ENCODE data around the gene BTBD10. TPM values are rescaled to one million over a fixed set of nuclear protein-coding genes. Genes with fewer than 3 reads are reported as not detected.

The BTBD10 gene
- total RNA-seq, 1 experiment from 2014 or later, result 29.6 TPM

DNA sequence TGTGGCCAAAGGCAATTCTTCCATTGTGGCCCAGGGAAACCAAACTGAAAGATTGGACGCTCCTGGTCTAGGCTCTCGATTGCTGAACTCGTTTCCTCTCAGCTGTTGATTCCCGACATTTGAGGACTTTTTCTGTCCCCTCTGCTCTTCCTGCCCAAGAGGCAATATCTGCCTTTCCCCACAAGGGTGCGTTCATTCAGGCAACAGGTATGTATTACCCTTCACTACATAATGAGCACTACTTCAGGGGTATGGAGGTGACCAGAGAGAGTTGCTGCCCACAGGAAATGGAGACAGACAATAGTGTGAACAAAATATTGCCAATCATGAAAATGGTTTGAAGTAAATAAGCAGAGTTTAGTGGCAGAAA is 24.6 kb upstream of the BTBD10 start:
- no peak overlapping the region for H3K27ac ChIP-seq (ENCODE audit: low read length)
- in situ Hi-C loops (cut with HindIII; ENCODE audit: low pct_unique_long_range_greater_than_20kb, low sequenced_read_pairs), result no loop called here
- no TSS peak for BruUV-seq (replicated peaks)
- no peaks in the 10 kb centered on the region for H3K36me3 ChIP-seq (ENCODE audit: control insufficient read depth, insufficient read depth, low read length)
- peak overlapping the region; percentile 27 to 61 for H3K4me3 ChIP-seq (ENCODE audit: low read depth in 2 of 2, low read length in 2 of 2)
- H3K9me3 ChIP-seq (ENCODE audit: control insufficient read depth, insufficient read depth, low read depth, low read length), result no peaks in the 10 kb centered on the region
- no peak for DNase-seq (ENCODE audit: low read depth, low spot score)
- peaks cover 12% of the 10 kb centered on the region for H3K27me3 ChIP-seq (ENCODE audit: control insufficient read depth, insufficient read depth, low read length)
- peak; percentile 92 for ATAC-seq
- TF ChIP-seq TCF7L2 (IDR thresholded peaks at IDR 0.05; ENCODE audit: low read depth, low read length), result no peak
- TF ChIP-seq, protein P1, sequence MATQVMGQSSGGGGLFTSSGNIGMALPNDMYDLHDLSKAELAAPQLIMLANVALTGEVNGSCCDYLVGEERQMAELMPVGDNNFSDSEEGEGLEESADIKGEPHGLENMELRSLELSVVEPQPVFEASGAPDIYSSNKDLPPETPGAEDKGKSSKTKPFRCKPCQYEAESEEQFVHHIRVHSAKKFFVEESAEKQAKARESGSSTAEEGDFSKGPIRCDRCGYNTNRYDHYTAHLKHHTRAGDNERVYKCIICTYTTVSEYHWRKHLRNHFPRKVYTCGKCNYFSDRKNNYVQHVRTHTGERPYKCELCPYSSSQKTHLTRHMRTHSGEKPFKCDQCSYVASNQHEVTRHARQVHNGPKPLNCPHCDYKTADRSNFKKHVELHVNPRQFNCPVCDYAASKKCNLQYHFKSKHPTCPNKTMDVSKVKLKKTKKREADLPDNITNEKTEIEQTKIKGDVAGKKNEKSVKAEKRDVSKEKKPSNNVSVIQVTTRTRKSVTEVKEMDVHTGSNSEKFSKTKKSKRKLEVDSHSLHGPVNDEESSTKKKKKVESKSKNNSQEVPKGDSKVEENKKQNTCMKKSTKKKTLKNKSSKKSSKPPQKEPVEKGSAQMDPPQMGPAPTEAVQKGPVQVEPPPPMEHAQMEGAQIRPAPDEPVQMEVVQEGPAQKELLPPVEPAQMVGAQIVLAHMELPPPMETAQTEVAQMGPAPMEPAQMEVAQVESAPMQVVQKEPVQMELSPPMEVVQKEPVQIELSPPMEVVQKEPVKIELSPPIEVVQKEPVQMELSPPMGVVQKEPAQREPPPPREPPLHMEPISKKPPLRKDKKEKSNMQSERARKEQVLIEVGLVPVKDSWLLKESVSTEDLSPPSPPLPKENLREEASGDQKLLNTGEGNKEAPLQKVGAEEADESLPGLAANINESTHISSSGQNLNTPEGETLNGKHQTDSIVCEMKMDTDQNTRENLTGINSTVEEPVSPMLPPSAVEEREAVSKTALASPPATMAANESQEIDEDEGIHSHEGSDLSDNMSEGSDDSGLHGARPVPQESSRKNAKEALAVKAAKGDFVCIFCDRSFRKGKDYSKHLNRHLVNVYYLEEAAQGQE (IDR thresholded peaks at IDR 0.05; ENCODE audit: insufficient read depth in 1 of 2, low read depth in 2 of 2, low read length in 1 of 2), result no peak
- no peak for TF ChIP-seq SIN3A (IDR thresholded peaks at IDR 0.05; ENCODE audit: borderline replicate concordance, insufficient read depth, low read depth, low read length)
- TF ChIP-seq, protein P2, sequence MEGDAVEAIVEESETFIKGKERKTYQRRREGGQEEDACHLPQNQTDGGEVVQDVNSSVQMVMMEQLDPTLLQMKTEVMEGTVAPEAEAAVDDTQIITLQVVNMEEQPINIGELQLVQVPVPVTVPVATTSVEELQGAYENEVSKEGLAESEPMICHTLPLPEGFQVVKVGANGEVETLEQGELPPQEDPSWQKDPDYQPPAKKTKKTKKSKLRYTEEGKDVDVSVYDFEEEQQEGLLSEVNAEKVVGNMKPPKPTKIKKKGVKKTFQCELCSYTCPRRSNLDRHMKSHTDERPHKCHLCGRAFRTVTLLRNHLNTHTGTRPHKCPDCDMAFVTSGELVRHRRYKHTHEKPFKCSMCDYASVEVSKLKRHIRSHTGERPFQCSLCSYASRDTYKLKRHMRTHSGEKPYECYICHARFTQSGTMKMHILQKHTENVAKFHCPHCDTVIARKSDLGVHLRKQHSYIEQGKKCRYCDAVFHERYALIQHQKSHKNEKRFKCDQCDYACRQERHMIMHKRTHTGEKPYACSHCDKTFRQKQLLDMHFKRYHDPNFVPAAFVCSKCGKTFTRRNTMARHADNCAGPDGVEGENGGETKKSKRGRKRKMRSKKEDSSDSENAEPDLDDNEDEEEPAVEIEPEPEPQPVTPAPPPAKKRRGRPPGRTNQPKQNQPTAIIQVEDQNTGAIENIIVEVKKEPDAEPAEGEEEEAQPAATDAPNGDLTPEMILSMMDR (IDR thresholded peaks at IDR 0.05), result peak; percentile 69
- no peak for TF ChIP-seq POLR2AphosphoS5 (IDR thresholded peaks at IDR 0.05; ENCODE audit: low read depth, low read length)
- intact Hi-C loops (cut with micrococcal nuclease; ENCODE audit: unreplicated experiment), result loop anchor here (5.0 kb wide), 1 partner anchor 180 kb away; the partner anchor contains the start of gene FAR1
- H3K4me1 ChIP-seq (ENCODE audit: control insufficient read depth, insufficient read depth, low read length), result no peaks in the 10 kb centered on the region
- POLR2A ChIA-PET, result no interaction called here
- CTCF ChIA-PET, result interaction anchor here (0.6 to 0.9 kb wide), 6 partner anchors 15 to 485 kb away, joined by 3 read pairs; no protein-coding TSS in a partner anchor

DNA sequence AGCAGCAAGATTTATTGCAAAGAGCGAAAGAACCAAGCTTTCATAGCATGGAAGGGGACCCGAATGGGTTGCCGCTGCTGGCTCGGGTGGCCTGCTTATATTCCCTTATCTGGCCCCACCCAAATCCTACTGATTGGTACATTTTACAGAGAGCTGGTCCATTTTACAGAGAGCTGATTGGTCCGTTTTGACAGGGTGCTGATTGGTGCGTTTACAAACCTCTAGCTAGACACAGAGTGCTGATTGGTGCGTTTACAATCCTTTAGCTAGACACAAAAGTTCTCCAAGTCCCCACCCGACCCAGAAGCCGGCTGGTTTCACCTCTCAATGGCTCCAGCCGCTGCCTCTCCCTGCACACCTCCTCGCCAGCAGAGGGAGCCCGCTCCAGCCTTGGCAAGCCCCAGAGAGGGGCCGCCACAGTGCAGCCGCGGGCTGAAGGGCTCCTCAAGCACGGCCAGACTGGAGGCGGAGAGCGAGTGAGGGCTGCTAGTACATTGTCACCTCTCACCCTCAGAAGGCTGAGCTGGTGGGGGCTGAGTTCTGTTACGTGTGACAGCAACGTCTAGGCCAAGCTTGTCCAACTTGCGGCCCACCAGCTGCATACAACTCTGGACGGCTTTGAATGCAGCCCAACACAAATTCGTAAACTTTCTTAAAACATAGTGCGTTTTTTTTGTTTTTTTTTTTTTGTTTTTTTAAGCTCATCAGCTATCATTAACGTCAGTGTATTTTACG is 24.1 kb upstream of the BTBD10 start:
- ChIA-PET CTCF (interaction anchor here (0.6 to 0.9 kb wide), 6 partner anchors 15 to 485 kb away, joined by 3 read pairs; no protein-coding TSS in a partner anchor), POLR2A (no interaction called here)
- Histone ChIP-seq H3K27me3 (ENCODE audit: control insufficient read depth, insufficient read depth, low read length) (peaks cover 9% of the 10 kb centered on the region), H3K9me3 (ENCODE audit: control insufficient read depth, insufficient read depth, low read depth, low read length) (no peaks in the 10 kb centered on the region), H3K27ac (ENCODE audit: low read length) (no peak overlapping the region), H3K4me1 (ENCODE audit: control insufficient read depth, insufficient read depth, low read length) (no peaks in the 10 kb centered on the region), H3K36me3 (ENCODE audit: control insufficient read depth, insufficient read depth, low read length) (no peaks in the 10 kb centered on the region), H3K4me3 (ENCODE audit: low read depth in 2 of 2, low read length in 2 of 2) (peak overlapping the region; percentile 27 to 61)
- intact Hi-C loops (cut with micrococcal nuclease; ENCODE audit: unreplicated experiment) (loop anchor here (5.0 kb wide), 1 partner anchor 180 kb away; the partner anchor contains the start of gene FAR1), in situ Hi-C loops (cut with HindIII; ENCODE audit: low pct_unique_long_range_greater_than_20kb, low sequenced_read_pairs) (no loop called here)
- BruUV-seq (replicated peaks), result no TSS peak
- no peak for TF ChIP-seq TCF7L2 (IDR thresholded peaks at IDR 0.05; ENCODE audit: low read depth, low read length)
- TF ChIP-seq POLR2AphosphoS5 (IDR thresholded peaks at IDR 0.05; ENCODE audit: low read depth, low read length), result no peak
- TF ChIP-seq, protein P1 (IDR thresholded peaks at IDR 0.05; ENCODE audit: insufficient read depth in 1 of 2, low read depth in 2 of 2, low read length in 1 of 2), result no peak
- TF ChIP-seq, protein P2 (IDR thresholded peaks at IDR 0.05), result peak; percentile 80
- peak; percentile 94 for ATAC-seq
- no peak for DNase-seq (ENCODE audit: low read depth, low spot score)

Data from Panc1 (cell line).